Mesothelial cell of epicardium (in vitro differentiated cells): ENCODE data around the gene SLC35F4. TPM values are rescaled to one million over a fixed set of nuclear protein-coding genes. Genes with fewer than 3 reads are reported as not detected.

ENCODE experiments used
- DNase-seq, 2 experiments: peaks; one replicate each; pipeline ENCODE4 v3.0.0; 2021; ENCODE audit warnings: low spot score in 2 of 2; ENCODE audit not compliant: unreplicated experiment in 2 of 2
- H3K27ac Mint-ChIP-seq: 2 replicates; pipeline ENCODE4 v1.8.0; 2021; ENCODE audit warnings: mixed read lengths
- H3K27me3 Mint-ChIP-seq: 2 replicates; pipeline ENCODE4 v1.8.0; 2021; ENCODE audit warnings: low read depth, mixed read lengths
- H3K36me3 Mint-ChIP-seq: 2 replicates; pipeline ENCODE4 v1.8.0; 2021; ENCODE audit warnings: mixed read lengths
- H3K4me1 Mint-ChIP-seq: 2 replicates; pipeline ENCODE4 v1.8.0; 2021; ENCODE audit warnings: mixed read lengths
- H3K4me3 Mint-ChIP-seq: 2 replicates; pipeline ENCODE4 v1.8.0; 2021; ENCODE audit warnings: mild to moderate bottlenecking, moderate library complexity, mixed read lengths
- H3K9me3 Mint-ChIP-seq: 2 replicates; pipeline ENCODE4 v1.8.0; 2021; ENCODE audit warnings: mixed read lengths
- CTCF ChIP-seq: fragments of 200-600 bp; sonication (generic); IDR thresholded peaks from one replicate; pipeline ENCODE4 v1.5.0; 2021; ENCODE audit warnings: antibody characterized with exemption; ENCODE audit not compliant: unreplicated experiment
- total RNA-seq: library from RNA; stranded (reverse); gene quantifications from 3 replicates; pipeline ENCODE4 v1.2.1, GENCODE V29; 2021

The SLC35F4 gene
- total RNA-seq, 1 donor from 2014 or later, result not detected

GRCh38 chr14:57889245-57889644 lies 23.4 kb upstream of the SLC35F4 start:
- DNase-seq, result no peak
- no peaks in the 10 kb centered on the region for H3K4me1 Mint-ChIP-seq
- no peak overlapping the region for H3K27ac Mint-ChIP-seq
- no peaks in the 10 kb centered on the region for H3K9me3 Mint-ChIP-seq
- peaks cover 58% of the 10 kb centered on the region for H3K27me3 Mint-ChIP-seq
- no peak for TF ChIP-seq CTCF
- no peaks in the 10 kb centered on the region for H3K36me3 Mint-ChIP-seq
- no peak overlapping the region for H3K4me3 Mint-ChIP-seq

- Mint-ChIP-seq H3K36me3 (no peaks in the 10 kb centered on the region), H3K4me3 (no peak overlapping the region), H3K9me3 (no peaks in the 10 kb centered on the region), H3K4me1 (no peaks in the 10 kb centered on the region), H3K27me3 (peaks cover 70% of the 10 kb centered on the region), H3K27ac (no peak overlapping the region)
- peak; percentile 57 for TF ChIP-seq CTCF
- no peak for DNase-seq
These were observed 18.3 kb upstream of the SLC35F4 start for GRCh38 chr14:57884175-57884574.

- Mint-ChIP-seq H3K36me3 (no peaks in the 10 kb centered on the region), H3K4me3 (no peak overlapping the region), H3K27ac (no peak overlapping the region), H3K9me3 (peaks cover 6% of the 10 kb centered on the region), H3K4me1 (no peaks in the 10 kb centered on the region), H3K27me3 (peaks cover 71% of the 10 kb centered on the region)
- TF ChIP-seq CTCF, result no peak
- DNase-seq, result no peak
These were observed 17.2 kb upstream of the SLC35F4 start for GRCh38 chr14:57883061-57883460.

- Mint-ChIP-seq H3K4me1 (no peaks in the 10 kb centered on the region), H3K36me3 (no peaks in the 10 kb centered on the region), H3K4me3 (no peak overlapping the region), H3K27ac (no peak overlapping the region), H3K9me3 (peaks cover 8% of the 10 kb centered on the region), H3K27me3 (peaks cover 63% of the 10 kb centered on the region)
- TF ChIP-seq CTCF, result no peak
- DNase-seq, result no peak
These were observed 13.6 kb upstream of the SLC35F4 start for GRCh38 chr14:57879516-57879915.

- no peak for DNase-seq
- no peak overlapping the region for H3K4me3 Mint-ChIP-seq
- H3K4me1 Mint-ChIP-seq, result no peaks in the 10 kb centered on the region
- no peaks in the 10 kb centered on the region for H3K36me3 Mint-ChIP-seq
- H3K27me3 Mint-ChIP-seq, result peaks cover 73% of the 10 kb centered on the region
- no peak overlapping the region for H3K27ac Mint-ChIP-seq
- TF ChIP-seq CTCF, result no peak
- peaks cover 8% of the 10 kb centered on the region for H3K9me3 Mint-ChIP-seq
These were observed 10.1 kb upstream of the SLC35F4 start for GRCh38 chr14:57875985-57876384.

- H3K27me3 Mint-ChIP-seq, result peaks cover 72% of the 10 kb centered on the region
- H3K9me3 Mint-ChIP-seq, result peaks cover 8% of the 10 kb centered on the region
- DNase-seq, result no peak
- no peaks in the 10 kb centered on the region for H3K36me3 Mint-ChIP-seq
- no peak overlapping the region for H3K4me3 Mint-ChIP-seq
- TF ChIP-seq CTCF, result no peak
- no peaks in the 10 kb centered on the region for H3K4me1 Mint-ChIP-seq
- H3K27ac Mint-ChIP-seq, result no peak overlapping the region
These were observed 9.4 kb upstream of the SLC35F4 start for GRCh38 chr14:57875296-57875695.
